Measurements from ENCODE around the gene ING4.

Gene ING4

DNA sequence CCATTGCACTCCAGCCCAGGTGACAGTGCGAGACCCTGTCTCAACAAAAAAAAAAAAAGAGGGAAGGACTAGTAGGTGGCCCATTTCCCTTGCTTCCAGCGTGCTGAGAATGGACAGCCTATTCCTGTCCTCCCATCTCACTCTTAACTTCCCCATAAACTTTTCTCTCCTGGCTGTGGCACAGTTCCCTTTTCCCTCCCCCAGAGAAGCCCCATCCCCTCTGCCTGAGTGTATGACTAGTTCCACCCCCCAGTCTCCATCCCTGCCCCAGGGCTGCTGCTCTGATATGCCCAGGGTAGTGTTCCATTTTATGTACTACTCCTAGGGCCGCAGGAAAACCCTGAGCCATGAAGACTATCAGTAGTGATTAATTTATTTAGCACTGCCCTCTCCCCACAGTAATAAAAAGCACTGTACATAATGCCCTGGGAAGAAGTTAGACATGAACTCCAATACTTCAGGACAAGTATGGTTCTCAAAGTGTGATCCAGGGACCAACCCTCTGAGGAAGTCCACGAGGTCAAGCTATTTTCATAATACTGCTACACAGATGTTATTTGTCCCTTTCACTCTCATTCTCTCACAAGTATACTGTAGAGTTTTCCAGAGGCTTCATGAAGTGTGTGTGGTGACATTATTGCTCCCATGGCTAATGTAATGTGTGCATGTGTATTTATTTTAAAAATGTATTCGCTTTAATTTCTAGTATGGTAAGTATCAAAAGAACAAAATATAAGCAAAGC, 44.3 kb downstream of the ING4 start:
- DNase-seq (ENCODE audit: low spot score): no peak
- in situ Hi-C loops (cut with MboI; ENCODE audit: low sequenced_read_pairs, unreplicated experiment): no loop called here
- TF ChIP-seq, protein P1, sequence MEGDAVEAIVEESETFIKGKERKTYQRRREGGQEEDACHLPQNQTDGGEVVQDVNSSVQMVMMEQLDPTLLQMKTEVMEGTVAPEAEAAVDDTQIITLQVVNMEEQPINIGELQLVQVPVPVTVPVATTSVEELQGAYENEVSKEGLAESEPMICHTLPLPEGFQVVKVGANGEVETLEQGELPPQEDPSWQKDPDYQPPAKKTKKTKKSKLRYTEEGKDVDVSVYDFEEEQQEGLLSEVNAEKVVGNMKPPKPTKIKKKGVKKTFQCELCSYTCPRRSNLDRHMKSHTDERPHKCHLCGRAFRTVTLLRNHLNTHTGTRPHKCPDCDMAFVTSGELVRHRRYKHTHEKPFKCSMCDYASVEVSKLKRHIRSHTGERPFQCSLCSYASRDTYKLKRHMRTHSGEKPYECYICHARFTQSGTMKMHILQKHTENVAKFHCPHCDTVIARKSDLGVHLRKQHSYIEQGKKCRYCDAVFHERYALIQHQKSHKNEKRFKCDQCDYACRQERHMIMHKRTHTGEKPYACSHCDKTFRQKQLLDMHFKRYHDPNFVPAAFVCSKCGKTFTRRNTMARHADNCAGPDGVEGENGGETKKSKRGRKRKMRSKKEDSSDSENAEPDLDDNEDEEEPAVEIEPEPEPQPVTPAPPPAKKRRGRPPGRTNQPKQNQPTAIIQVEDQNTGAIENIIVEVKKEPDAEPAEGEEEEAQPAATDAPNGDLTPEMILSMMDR (IDR thresholded peaks at IDR 0.05; ENCODE audit: borderline replicate concordance, control extremely low read depth, extremely low read depth, insufficient read depth, missing control alignments): no peak

DNA sequence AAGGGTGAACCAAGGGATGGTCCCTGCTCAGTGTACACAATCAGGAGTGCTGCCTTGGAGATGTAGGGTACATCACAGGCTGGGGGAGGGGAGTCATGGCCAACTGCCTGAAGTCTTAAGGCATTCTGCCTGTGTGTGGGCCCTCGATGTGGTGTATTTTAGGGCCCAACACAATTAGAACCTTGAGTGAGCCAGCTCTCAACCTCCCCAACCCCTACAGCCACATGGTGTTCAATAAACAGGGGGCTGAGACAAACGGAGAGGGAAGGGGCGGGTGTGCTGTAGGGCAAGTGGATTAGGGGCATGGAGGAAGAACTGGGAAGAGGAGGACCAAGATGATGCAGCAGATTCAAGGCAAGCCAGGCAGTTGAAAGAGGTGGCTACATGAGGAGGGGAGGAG, 47.1 kb downstream of the ING4 start:
- in situ Hi-C loops (cut with MboI; ENCODE audit: low sequenced_read_pairs, unreplicated experiment): no loop called here
- TF ChIP-seq, protein P1 (IDR thresholded peaks at IDR 0.05; ENCODE audit: borderline replicate concordance, control extremely low read depth, extremely low read depth, insufficient read depth, missing control alignments): no peak
- no peak for DNase-seq (ENCODE audit: low spot score)

DNA sequence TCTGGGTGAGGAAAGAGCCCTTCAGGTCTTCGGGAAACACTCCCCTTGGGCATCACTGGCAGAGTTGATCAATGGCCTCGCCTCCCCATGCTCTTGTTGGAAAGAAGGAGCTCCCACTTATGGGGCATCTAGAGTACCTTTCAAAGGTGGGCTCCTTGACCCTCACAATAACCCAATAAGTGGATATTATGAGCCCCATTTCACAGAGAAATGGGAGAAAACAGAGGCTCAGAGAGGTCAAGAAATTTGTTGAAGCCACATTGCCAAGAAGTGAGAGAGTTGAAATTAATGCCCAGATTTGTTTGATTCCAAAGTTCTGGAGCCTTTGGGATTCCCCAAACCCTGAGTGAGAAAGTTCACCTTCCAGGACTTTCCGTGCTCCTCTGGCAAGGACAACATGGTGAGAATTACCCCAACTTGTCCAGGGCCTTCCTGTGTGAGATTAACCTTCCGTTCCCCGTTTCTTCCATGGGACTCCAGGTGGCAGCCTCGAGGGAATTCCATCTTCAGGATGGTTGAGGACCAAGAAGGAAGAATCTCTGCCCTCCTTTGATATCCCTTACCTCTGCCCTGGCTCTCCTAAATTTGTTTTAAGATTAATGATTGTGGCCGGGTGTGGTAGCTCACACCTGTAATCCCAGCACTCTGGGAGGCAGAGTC, 48.3 kb downstream of the ING4 start:
- TF ChIP-seq, protein P1 (IDR thresholded peaks at IDR 0.05; ENCODE audit: borderline replicate concordance, control extremely low read depth, extremely low read depth, insufficient read depth, missing control alignments): no peak
- in situ Hi-C loops (cut with MboI; ENCODE audit: low sequenced_read_pairs, unreplicated experiment): no loop called here
- DNase-seq (ENCODE audit: low spot score): no peak

DNA sequence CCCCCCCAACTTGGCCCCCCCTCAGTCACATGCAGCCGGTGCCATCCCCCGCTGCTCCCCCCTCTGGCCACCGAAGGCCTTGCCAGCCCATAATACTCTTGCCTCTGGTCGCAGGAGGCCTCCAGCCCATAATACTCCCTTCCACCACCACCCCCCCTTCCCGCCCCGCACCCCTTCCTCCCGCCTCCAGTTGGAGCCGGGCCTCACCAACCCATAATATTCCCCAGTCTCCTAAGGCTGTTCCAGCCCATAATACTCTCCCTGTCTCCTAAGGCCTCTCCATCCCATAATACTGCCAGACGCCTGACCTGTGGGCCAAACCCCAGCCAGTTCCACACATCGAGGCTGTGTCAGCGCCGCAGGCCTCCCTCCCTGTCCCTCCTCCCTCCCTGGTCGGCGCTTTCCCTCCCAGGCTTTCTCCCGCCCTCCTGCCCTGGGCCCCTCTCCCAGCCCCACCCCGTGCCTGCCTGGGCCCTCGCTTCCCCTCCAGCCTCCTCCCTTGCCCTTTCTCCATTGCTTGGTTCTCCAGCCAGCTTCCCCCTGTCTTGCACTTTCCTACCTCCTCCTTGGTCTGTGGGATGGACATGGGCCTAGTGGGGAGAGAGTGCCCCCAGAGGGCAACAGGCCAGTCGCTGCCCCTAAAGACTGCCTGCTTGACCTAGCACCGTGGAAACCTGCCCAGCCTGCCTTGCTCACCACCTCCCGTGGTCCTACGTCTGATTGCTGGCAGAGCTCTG, 49.0 kb downstream of the ING4 start:
- TF ChIP-seq, protein P1 (IDR thresholded peaks at IDR 0.05; ENCODE audit: borderline replicate concordance, control extremely low read depth, extremely low read depth, insufficient read depth, missing control alignments): peak; percentile 22
- DNase-seq (ENCODE audit: low spot score): peak; percentile 78
- in situ Hi-C loops (cut with MboI; ENCODE audit: low sequenced_read_pairs, unreplicated experiment): no loop called here

DNA sequence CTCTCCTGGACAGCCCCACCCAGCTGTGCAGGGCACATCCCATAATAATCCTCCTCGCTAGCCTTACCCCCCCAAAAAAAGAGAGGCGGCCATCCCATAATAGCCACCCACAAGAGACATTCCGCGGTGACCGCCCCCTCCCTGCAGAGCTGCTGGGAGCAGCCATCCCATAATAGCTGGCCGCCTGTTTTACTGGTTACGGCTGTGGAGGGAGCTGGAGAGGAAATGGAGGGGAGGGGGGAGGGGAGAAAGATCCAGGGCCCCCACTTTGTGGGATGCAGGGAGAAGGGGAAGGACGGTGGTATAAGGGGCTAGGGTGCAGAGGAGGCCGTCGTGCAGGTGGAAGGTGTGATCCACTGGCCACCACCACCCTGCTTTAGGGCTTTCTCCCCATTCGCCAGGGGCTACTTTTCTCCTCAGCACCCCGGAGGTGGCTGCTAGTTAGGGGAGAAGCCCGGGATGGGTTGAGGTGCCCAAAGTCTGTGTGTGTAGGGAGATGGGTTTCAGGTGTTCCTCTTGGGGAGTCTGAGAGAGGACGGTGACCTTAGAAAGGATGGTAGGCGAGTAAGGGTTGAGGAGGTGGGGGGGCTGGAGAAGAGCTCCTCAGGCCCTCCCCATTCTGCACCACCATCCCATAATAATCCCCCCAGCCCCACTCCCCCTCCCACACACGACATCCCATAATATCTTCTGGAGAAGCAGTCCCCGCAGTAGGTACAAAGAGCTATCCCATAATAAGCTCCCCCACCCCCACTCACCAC, 49.7 kb downstream of the ING4 start:
- TF ChIP-seq, protein P1 (IDR thresholded peaks at IDR 0.05; ENCODE audit: borderline replicate concordance, control extremely low read depth, extremely low read depth, insufficient read depth, missing control alignments): no peak
- in situ Hi-C loops (cut with MboI; ENCODE audit: low sequenced_read_pairs, unreplicated experiment): no loop called here
- DNase-seq (ENCODE audit: low spot score): peak; percentile 59

- no peak for DNase-seq (ENCODE audit: low spot score)
- in situ Hi-C loops (cut with MboI; ENCODE audit: low sequenced_read_pairs, unreplicated experiment): no loop called here
- TF ChIP-seq, protein P1 (IDR thresholded peaks at IDR 0.05; ENCODE audit: borderline replicate concordance, control extremely low read depth, extremely low read depth, insufficient read depth, missing control alignments): no peak
These were observed 50.3 kb downstream of the ING4 start for GRCh38 chr12:6612652-6613014.

Measured in GM13976 (cell line).